Stimulated activated CD8-positive, alpha-beta memory T cell treated with anti-CD3 and anti-CD28 coated beads, Interleukin-12 subunit alpha, Interleukin-12 subunit beta, amount 100 ng/mL, for 24 hours (primary cell): Measurements from ENCODE around the gene ZFP92.

ENCODE experiments used
- DNase-seq: peaks from one replicate; pipeline ENCODE4 v3.0.0-alpha.2; 2020; ENCODE audit errors: extremely low read depth

ZFP92 gene

GRCh38 chrX:153456161-153456560 is 44.9 kb downstream of the ZFP92 start:
- DNase-seq = no peak

DNA sequence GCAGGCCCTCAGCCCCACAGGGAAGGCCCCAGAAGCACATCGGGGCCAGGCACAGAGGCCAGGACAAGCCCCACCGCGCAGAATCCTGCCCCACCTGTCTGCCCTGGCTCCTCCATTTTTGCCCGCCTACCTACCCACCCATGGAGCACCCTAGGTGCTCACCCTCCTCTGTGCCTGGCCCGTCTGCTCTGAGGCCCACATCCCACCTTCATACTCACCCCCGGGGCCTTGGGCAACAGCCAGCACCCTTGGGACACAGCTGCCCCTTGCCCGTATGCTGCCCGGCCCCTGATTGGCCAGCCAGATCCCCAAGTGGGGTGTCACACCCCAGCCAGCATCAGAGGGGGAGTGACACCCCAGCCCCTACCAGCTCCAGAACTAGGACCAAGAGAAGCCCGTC is 45.4 kb downstream of the ZFP92 start:
- no peak for DNase-seq

GRCh38 chrX:153457136-153457825 is 46.0 kb downstream of the ZFP92 start:
- DNase-seq = no peak

GRCh38 chrX:153457827-153458466 is 46.7 kb downstream of the ZFP92 start:
- no peak for DNase-seq

GRCh38 chrX:153458476-153458875 is 47.2 kb downstream of the ZFP92 start:
- DNase-seq = no peak

DNA sequence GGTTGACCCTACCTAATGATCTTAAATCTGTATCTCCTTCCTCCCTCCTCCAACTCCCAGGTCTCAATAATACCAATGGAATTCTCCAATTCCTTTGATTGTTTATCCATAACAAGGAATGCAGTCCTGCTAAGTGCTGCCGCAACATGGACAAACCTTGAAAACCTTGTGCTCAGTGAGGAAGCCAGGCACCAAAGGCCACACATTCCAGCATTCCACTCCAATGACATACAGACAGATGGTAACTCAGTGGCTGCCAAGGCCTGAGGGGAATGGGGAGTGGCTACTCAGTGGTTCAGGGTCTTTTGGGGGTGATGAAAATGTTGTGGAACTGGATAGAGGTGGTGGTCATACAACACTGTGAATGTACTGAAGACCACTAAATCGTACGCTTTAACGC is 48.7 kb downstream of the ZFP92 start:
- no peak for DNase-seq

GRCh38 chrX:153460826-153461225 is 49.6 kb downstream of the ZFP92 start:
- DNase-seq = no peak
